ENCODE measurements around the gene NDUFS6.

GRCh38 chr5:1805736-1806135 lies 4.5 kb downstream of the NDUFS6 start:
- TF ChIP-seq ZXDB (tag by site-specific recombination; IDR thresholded peaks at IDR 0.05): no peak
- TF ChIP-seq, protein P1, sequence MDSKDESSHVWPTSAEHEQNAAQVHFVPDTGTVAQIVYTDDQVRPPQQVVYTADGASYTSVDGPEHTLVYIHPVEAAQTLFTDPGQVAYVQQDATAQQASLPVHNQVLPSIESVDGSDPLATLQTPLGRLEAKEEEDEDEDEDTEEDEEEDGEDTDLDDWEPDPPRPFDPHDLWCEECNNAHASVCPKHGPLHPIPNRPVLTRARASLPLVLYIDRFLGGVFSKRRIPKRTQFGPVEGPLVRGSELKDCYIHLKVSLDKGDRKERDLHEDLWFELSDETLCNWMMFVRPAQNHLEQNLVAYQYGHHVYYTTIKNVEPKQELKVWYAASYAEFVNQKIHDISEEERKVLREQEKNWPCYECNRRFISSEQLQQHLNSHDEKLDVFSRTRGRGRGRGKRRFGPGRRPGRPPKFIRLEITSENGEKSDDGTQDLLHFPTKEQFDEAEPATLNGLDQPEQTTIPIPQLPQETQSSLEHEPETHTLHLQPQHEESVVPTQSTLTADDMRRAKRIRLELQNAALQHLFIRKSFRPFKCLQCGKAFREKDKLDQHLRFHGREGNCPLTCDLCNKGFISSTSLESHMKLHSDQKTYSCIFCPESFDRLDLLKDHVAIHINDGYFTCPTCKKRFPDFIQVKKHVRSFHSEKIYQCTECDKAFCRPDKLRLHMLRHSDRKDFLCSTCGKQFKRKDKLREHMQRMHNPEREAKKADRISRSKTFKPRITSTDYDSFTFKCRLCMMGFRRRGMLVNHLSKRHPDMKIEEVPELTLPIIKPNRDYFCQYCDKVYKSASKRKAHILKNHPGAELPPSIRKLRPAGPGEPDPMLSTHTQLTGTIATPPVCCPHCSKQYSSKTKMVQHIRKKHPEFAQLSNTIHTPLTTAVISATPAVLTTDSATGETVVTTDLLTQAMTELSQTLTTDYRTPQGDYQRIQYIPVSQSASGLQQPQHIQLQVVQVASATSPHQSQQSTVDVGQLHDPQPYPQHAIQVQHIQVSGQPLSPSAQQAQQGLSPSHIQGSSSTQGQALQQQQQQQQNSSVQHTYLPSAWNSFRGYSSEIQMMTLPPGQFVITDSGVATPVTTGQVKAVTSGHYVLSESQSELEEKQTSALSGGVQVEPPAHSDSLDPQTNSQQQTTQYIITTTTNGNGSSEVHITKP (tag by site-specific recombination; IDR thresholded peaks at IDR 0.05): no peak
- no peak for TF ChIP-seq ZNF121 (tag by site-specific recombination; IDR thresholded peaks at IDR 0.05)
- no peak for TF ChIP-seq ZNF140 (tag by site-specific recombination; IDR thresholded peaks at IDR 0.05)
- no peak for TF ChIP-seq CTCF (tag by site-specific recombination; IDR thresholded peaks at IDR 0.05)
- no peak for TF ChIP-seq ZNF560 (tag by site-specific recombination; IDR thresholded peaks at IDR 0.05; ENCODE audit: borderline replicate concordance)
